Mammary epithelial cell (primary cell): ENCODE data around the gene SEMA6A.

Experiments used
- EZH2 ChIP-seq: IDR thresholded peaks from 2 replicates; pipeline ENCODE4 v1.6.1; 2012; ENCODE audit warnings: low read length, inconsistent platforms, borderline replicate concordance
- TF ChIP-seq, protein P1 (sequence below), 2 donors: IDR thresholded peaks in 1 of 2; conservative IDR thresholded peaks in 1 of 2; 2 replicates each; pipeline ENCODE4 v1.5.1; 2011 to 2012; ENCODE audit warnings: inconsistent platforms in 2 of 2, low read length in 2 of 2, mild to moderate bottlenecking in 2 of 2, control low read depth in 1 of 2, low read depth in 1 of 2; ENCODE audit not compliant: insufficient read depth in 1 of 2; ENCODE audit errors: extremely low read depth in 1 of 2

DNA sequence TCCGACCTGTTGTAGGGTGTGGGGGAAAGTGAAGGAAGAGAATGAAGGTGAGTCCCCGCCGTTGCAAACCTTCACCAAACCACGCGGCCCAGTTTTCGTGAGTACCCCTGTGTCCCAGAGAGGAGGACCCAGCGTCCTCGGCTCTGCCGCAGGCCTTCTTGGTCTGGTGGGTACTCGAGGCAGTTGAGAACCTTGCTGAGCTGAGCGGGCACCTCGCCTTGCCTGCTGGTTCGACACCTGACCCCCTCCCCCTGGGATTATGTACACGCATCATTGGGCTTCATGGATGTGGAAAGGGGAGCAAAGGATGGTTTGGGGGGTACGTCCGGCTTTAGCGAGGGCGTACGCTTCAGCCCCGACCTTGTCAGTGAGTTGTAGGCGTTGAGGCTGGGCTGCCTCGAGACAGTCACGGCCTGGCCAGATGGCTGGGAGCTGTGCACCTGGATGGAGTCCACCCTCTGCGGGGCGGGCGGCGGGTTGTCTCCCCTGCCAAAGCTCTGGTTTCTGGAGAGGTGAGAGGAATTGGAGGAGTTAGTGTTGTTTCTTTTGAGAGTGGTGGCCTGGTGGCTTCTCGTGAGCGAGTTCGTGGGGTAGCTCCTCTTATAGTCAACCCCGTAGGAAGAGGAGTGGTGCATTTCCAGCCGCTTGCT, 128.1 kb downstream of the SEMA6A start:
- TF ChIP-seq, protein P1, sequence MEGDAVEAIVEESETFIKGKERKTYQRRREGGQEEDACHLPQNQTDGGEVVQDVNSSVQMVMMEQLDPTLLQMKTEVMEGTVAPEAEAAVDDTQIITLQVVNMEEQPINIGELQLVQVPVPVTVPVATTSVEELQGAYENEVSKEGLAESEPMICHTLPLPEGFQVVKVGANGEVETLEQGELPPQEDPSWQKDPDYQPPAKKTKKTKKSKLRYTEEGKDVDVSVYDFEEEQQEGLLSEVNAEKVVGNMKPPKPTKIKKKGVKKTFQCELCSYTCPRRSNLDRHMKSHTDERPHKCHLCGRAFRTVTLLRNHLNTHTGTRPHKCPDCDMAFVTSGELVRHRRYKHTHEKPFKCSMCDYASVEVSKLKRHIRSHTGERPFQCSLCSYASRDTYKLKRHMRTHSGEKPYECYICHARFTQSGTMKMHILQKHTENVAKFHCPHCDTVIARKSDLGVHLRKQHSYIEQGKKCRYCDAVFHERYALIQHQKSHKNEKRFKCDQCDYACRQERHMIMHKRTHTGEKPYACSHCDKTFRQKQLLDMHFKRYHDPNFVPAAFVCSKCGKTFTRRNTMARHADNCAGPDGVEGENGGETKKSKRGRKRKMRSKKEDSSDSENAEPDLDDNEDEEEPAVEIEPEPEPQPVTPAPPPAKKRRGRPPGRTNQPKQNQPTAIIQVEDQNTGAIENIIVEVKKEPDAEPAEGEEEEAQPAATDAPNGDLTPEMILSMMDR (conservative IDR thresholded peaks at IDR 0.05 in 1 of 2, IDR thresholded peaks at IDR 0.05 in 1 of 2; ENCODE audit: extremely low read depth in 1 of 2, insufficient read depth in 1 of 2, low read depth in 1 of 2, low read length in 2 of 2): no peak
- no peak for TF ChIP-seq EZH2
